K562 (cell line): ENCODE results near the gene BRAP. TPM values are rescaled to one million over a fixed set of nuclear protein-coding genes. Genes with fewer than 3 reads are reported as not detected.
A peak's percentile ranks its signal among the peaks of the same experiment; 100 is the strongest.

Experiments
- ATAC-seq: fragments of 200-7000 bp; cut with Tn5 transposase; 3 replicates; pipeline ENCODE4 v1.9.1; 2020; ENCODE audit warnings: moderate library complexity
- BruUV-seq: library from RNA; stranded (reverse); fragments of 400-500 nt; replicated peaks from 2 replicates; lab custom pipeline; 2021; lab: Mats Ljungman, UMichigan
- CTCF ChIA-PET: fragments of 300-600 bp; formaldehyde crosslinking; extraction: SDS; loops from one replicate; lab custom pipeline; 2021; ENCODE audit warnings: low intra/inter-chr PET ratio; lab: Yijun Ruan, JAX
- POLR2A ChIA-PET: fragments of 300-600, 350-650 bp; sonication (Branson Sonifier 250); formaldehyde crosslinking; extraction: SDS; loops from one replicate; lab custom pipeline; 2021; ENCODE audit warnings: antibody characterized with exemption, inconsistent platforms; lab: Yijun Ruan, JAX
- DNase-seq, 4 experiments: peaks; one replicate each; pipeline versions ENCODE4 v3.0.0 to v3.0.0-alpha.2; 2011 to 2018; ENCODE audit warnings: low spot score in 3 of 4, mixed read lengths in 3 of 4; ENCODE audit errors: extremely low read depth in 1 of 4
- FAIRE-seq: peaks from 2 replicates; lab custom pipeline; 2011; peaks lifted over from hg19 to GRCh38; lab: Jason Lieb, UNC
- H2AFZ ChIP-seq: 2 replicates; pipeline ENCODE4 v1.6.0; 2011; ENCODE audit warnings: low read depth, low read length, control low read depth, inconsistent platforms
- H3K27ac ChIP-seq: fragments of 200-600 bp; 3 replicates; pipeline ENCODE4 v1.8.0; 2011; ENCODE audit warnings: low read depth, mild to moderate bottlenecking, control low read depth, inconsistent platforms, low read length, moderate library complexity, mixed read lengths; ENCODE audit errors: extremely low read depth
- H3K27me3 ChIP-seq, 2 experiments: fragments of 300-600 bp in 1 of 2; 2 replicates in 1 of 2; 3 replicates in 1 of 2; pipeline versions ENCODE4 v1.6.0 to v1.8.0; 2011; ENCODE audit warnings: inconsistent platforms in 2 of 2, low read length in 2 of 2, mild to moderate bottlenecking in 1 of 2, mixed read lengths in 1 of 2, moderate library complexity in 1 of 2; ENCODE audit not compliant: control insufficient read depth in 2 of 2, insufficient read depth in 2 of 2
- H3K36me3 ChIP-seq: fragments of 300-600 bp; 3 replicates; pipeline ENCODE4 v1.8.0; 2011; ENCODE audit warnings: mild to moderate bottlenecking, low read length, inconsistent platforms; ENCODE audit not compliant: control insufficient read depth, insufficient read depth
- H3K4me1 ChIP-seq, 2 experiments: fragments of 200-600 bp in 1 of 2; replicated peaks in 1 of 2; 2 replicates in 1 of 2; 3 replicates in 1 of 2; pipeline versions ENCODE4 v1.5.1 to v1.8.0; 2011; ENCODE audit warnings: inconsistent platforms in 2 of 2, low read length in 2 of 2, mild to moderate bottlenecking in 1 of 2, mixed read lengths in 1 of 2, moderate library complexity in 1 of 2; ENCODE audit not compliant: control insufficient read depth in 2 of 2, insufficient read depth in 2 of 2
- H3K4me2 ChIP-seq: 2 replicates; pipeline ENCODE4 v1.6.1; 2011; ENCODE audit warnings: low read length, control low read depth, inconsistent platforms, mixed read lengths; ENCODE audit not compliant: insufficient read depth
- H3K4me3 ChIP-seq: fragments of 200-600 bp; sonication (generic), shearing (Covaris generic); 2 replicates; pipeline ENCODE4 v1.5.1; 2016; ENCODE audit warnings: control low read depth, inconsistent platforms
- H3K79me2 ChIP-seq: fragments of 200-600 bp; 3 replicates; pipeline ENCODE4 v1.8.0; 2011; ENCODE audit warnings: low read length, inconsistent platforms; ENCODE audit not compliant: control insufficient read depth, insufficient read depth
- H3K9ac ChIP-seq, 2 experiments: 2 replicates each; pipeline versions ENCODE4 v1.6.0 to v1.6.1; 2011; ENCODE audit warnings: low read depth in 2 of 2, low read length in 2 of 2, control low read depth in 1 of 2, inconsistent platforms in 1 of 2, mild to moderate bottlenecking in 1 of 2, mixed read lengths in 1 of 2; ENCODE audit not compliant: insufficient read depth in 1 of 2
- H3K9me1 ChIP-seq: one replicate; pipeline ENCODE4 v1.6.0; 2011; ENCODE audit warnings: inconsistent platforms, mild to moderate bottlenecking, low read length, moderate library complexity; ENCODE audit not compliant: control insufficient read depth, insufficient read depth
- H3K9me3 ChIP-seq: replicated peaks from 2 replicates; pipeline ENCODE4 v1.5.1; 2011; ENCODE audit warnings: low read depth, low read length, inconsistent platforms; ENCODE audit not compliant: control insufficient read depth, insufficient read depth
- H4K20me1 ChIP-seq: replicated peaks from 2 replicates; pipeline ENCODE4 v1.6.1; 2011; ENCODE audit warnings: low read length, inconsistent platforms, mixed read lengths; ENCODE audit not compliant: control insufficient read depth, insufficient read depth
- JUNB ChIP-seq: fragments of 450-650 bp; formaldehyde crosslinking; conservative IDR thresholded peaks from 2 replicates; pipeline ENCODE4 v1.4.0; 2020; ENCODE audit warnings: mild to moderate bottlenecking
- LARP7 ChIP-seq: fragments of 450-650 bp; IDR thresholded peaks from 2 replicates; pipeline ENCODE4 v1.6.1; 2016
- MXI1 ChIP-seq: IDR thresholded peaks from 2 replicates; pipeline ENCODE4 v1.6.1; 2011; ENCODE audit warnings: low read depth, mild to moderate bottlenecking, improper control_type of control experiment, low read length
- NCOR1 ChIP-seq: fragments of 450-650 bp; IDR thresholded peaks from 2 replicates; pipeline ENCODE4 v1.6.1; 2016; ENCODE audit warnings: mild to moderate bottlenecking, moderate library complexity
- WGBS: fragments of 100-300 bp; shearing (Covaris generic); methylation state at CpG from one replicate; pipeline ENCODE4 v1.1.6; 2016; ENCODE audit warnings: low coverage, mixed read lengths; ENCODE audit not compliant: insufficient coverage; ENCODE audit errors: missing lambda C conversion rate; 5-methylcytosine and 5-hydroxymethylcytosine counted together
- in situ Hi-C: fragments of 300-500 bp; cut with MboI; formaldehyde crosslinking; loops from 4 replicates; pipeline ENCODE4 v1.15.0; 2018; ENCODE audit warnings: inconsistent platforms, mixed read lengths
- intact Hi-C: fragments of 100-400 bp; cut with micrococcal nuclease; formaldehyde crosslinking; loops from 2 replicates; pipeline ENCODE4 v1.14.2; 2022
- polyA plus RNA-seq, 8 experiments: library from polyadenylated mRNA; depleted of rRNA in 4 of 8; stranded (reverse) in 5 of 8; unstranded in 3 of 8; fragments of >200 nt; fragmentation: Nextera tagmentation in 2 of 8; fragmentation: Illumina TruSeq in 1 of 8; extraction: Ambion mirVana in 2 of 8; extraction: Trizol in 1 of 8; gene quantifications; 2 replicates each; pipeline versions ENCODE4 v1.2.1 to v1.2.3, GENCODE V29; 2011 to 2014; ENCODE audit warnings: inconsistent platforms in 1 of 8, missing spikeins in 1 of 8
- total RNA-seq, 7 experiments: library from RNA; depleted of rRNA in 6 of 7; stranded (reverse); fragments of >200 nt in 6 of 7; fragmentation: Illumina TruSeq in 2 of 7; extraction: Trizol in 2 of 7; gene quantifications; 2 replicates each; pipeline versions ENCODE4 v1.2.1 to v1.2.3, GENCODE V29; 2011 to 2021; ENCODE audit warnings: low replicate concordance in 1 of 7
- TF ChIP-seq, protein P1 (sequence below), 2 experiments: IDR thresholded peaks; 2 replicates each; pipeline ENCODE4 v1.6.1; 2012; ENCODE audit warnings: improper control_type of control experiment in 2 of 2, low read depth in 2 of 2, low read length in 2 of 2, borderline replicate concordance in 1 of 2

BRAP gene
- total and polyA plus RNA-seq, 9 of the 15 experiments (the other 6 are each of a cell fraction or from before 2014, with no cell fraction given) = 2.2 to 32.6 (median 27.5) TPM

DNA sequence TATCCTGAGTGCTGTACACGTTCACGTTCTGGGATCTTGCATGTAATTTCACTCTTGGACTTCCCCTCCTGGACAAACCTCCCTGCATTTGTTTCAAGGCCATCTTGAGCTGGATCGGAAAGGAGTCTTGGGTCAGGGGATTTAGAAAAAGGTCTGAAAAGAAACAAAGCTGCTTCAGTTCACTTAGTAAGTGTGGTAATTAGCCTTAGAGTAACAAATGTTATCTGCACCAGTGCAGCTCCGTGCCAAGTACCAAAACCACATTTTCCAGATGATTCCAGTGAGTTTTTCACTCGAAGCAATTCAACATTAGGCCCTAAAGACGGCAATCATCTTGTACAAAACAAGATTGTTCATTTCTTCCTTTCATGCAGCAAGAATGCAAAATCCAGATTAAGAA is 47.2 kb downstream of the BRAP start:
- ChIA-PET CTCF (no interaction called here), POLR2A (interaction anchor here (0.6 to 0.8 kb wide), 4 partner anchors 47 to 67 kb away, joined by 3 to 4 read pairs (median 4); no protein-coding TSS in a partner anchor)
- ATAC-seq = no peak

More for the DNA sequence above, 47.2 kb downstream of the BRAP start:
- Histone ChIP-seq H3K27me3 (no peaks in the 10 kb centered on the region), H3K4me1 (peaks cover 35 to 36% of the 10 kb centered on the region in 2 experiments), H3K9me1 (no peaks in the 10 kb centered on the region), H4K20me1 (no peaks in the 10 kb centered on the region), H3K36me3 (peaks cover 24% of the 10 kb centered on the region; the same call in 2 of the 3 replicates), H3K9me3 (no peaks in the 10 kb centered on the region), H2AFZ (peak overlapping the region; percentile 21; the same call in 1 of the 2 replicates), H3K4me3 (no peak overlapping the region), H3K4me2 (no peak overlapping the region)
- no peak for DNase-seq
- no peak for FAIRE-seq
- BruUV-seq = no TSS peak
- intact Hi-C loops = no loop called here
- TF ChIP-seq LARP7 (no peak), MXI1 (no peak), JUNB (CRISPR knock-in tag) (no peak), NCOR1 (no peak)
- TF ChIP-seq, protein P1, sequence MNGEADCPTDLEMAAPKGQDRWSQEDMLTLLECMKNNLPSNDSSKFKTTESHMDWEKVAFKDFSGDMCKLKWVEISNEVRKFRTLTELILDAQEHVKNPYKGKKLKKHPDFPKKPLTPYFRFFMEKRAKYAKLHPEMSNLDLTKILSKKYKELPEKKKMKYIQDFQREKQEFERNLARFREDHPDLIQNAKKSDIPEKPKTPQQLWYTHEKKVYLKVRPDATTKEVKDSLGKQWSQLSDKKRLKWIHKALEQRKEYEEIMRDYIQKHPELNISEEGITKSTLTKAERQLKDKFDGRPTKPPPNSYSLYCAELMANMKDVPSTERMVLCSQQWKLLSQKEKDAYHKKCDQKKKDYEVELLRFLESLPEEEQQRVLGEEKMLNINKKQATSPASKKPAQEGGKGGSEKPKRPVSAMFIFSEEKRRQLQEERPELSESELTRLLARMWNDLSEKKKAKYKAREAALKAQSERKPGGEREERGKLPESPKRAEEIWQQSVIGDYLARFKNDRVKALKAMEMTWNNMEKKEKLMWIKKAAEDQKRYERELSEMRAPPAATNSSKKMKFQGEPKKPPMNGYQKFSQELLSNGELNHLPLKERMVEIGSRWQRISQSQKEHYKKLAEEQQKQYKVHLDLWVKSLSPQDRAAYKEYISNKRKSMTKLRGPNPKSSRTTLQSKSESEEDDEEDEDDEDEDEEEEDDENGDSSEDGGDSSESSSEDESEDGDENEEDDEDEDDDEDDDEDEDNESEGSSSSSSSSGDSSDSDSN (IDR thresholded peaks at IDR 0.05; ENCODE audit: borderline replicate concordance in 1 of 2, low read depth in 2 of 2, low read length in 2 of 2) = no peak
- TF ChIP-seq, all 486 proteins: peak for 0
- 38% methylated on average over 6 of the region's 6 CpGs for WGBS
- in situ Hi-C loops = no loop called here
- Histone ChIP-seq H3K27ac (peak overlapping the region; percentile 52), H3K79me2 (no peaks in the 10 kb centered on the region; the same call in 2 of the 3 replicates), H3K9ac (peak overlapping the region in 1 of 2 experiments; percentile 40; a peak in 2 of 4 replicates)
